WTC11 (cell line): ENCODE measurements around the gene MEX3D. TPM values are rescaled to one million over a fixed set of nuclear protein-coding genes. Genes with fewer than 3 reads are reported as not detected.

Experiments used
- ATAC-seq: fragments of 200-7000 bp; cut with Tn5 transposase; 2 replicates; pipeline ENCODE4 v1.10.0; 2021; ENCODE audit warnings: mild to moderate bottlenecking, moderate library complexity
- CTCF ChIA-PET: fragments of 300-600 bp; sonication (Branson Sonifier 250); formaldehyde crosslinking; loops from one replicate; lab custom pipeline; 2021; ENCODE audit warnings: antibody characterized with exemption; lab: Charles Lee
- POLR2A ChIA-PET: fragments of 350-600 bp; sonication (Branson Sonifier 250); formaldehyde crosslinking; loops from one replicate; lab custom pipeline; 2021; ENCODE audit warnings: antibody characterized with exemption; lab: Charles Lee
- DNase-seq: peaks from one replicate; pipeline ENCODE4 v3.0.0; 2021; ENCODE audit warnings: low spot score
- H3K27ac Mint-ChIP-seq: 2 replicates; pipeline ENCODE4 v1.8.0; 2021; ENCODE audit warnings: mixed read lengths
- H3K27me3 Mint-ChIP-seq: 2 replicates; pipeline ENCODE4 v1.8.0; 2021; ENCODE audit warnings: low read depth, mild to moderate bottlenecking, moderate library complexity, mixed read lengths
- H3K36me3 Mint-ChIP-seq: 2 replicates; pipeline ENCODE4 v1.8.0; 2021; ENCODE audit warnings: mixed read lengths
- H3K4me1 Mint-ChIP-seq: 2 replicates; pipeline ENCODE4 v1.8.0; 2022; ENCODE audit warnings: mixed read lengths
- H3K4me3 Mint-ChIP-seq: 2 replicates; pipeline ENCODE4 v1.8.0; 2021; ENCODE audit warnings: mild to moderate bottlenecking, moderate library complexity, mixed read lengths
- H3K9me3 Mint-ChIP-seq: 2 replicates; pipeline ENCODE4 v1.8.0; 2021; ENCODE audit warnings: mixed read lengths
- ETV6 ChIP-seq: sonication (generic); formaldehyde crosslinking; IDR thresholded peaks from 2 replicates; pipeline ENCODE4 v1.8.1; 2022; ENCODE audit warnings: mild to moderate bottlenecking, missing genetic modification reagents
- FOXJ3 ChIP-seq: sonication (generic); formaldehyde crosslinking; IDR thresholded peaks from 2 replicates; pipeline ENCODE4 v1.9.0; 2021; ENCODE audit warnings: missing genetic modification reagents, mild to moderate bottlenecking, borderline replicate concordance
- GABPB1 ChIP-seq: sonication (generic); formaldehyde crosslinking; IDR thresholded peaks from 2 replicates; pipeline ENCODE4 v1.8.1; 2023; ENCODE audit warnings: mild to moderate bottlenecking, missing genetic modification reagents
- GRHL2 ChIP-seq: fragments of 250-450 bp; sonication (Bioruptor Pico); IDR thresholded peaks from 2 replicates; pipeline ENCODE4 v1.8.0; 2022; ENCODE audit warnings: mild to moderate bottlenecking, moderate library complexity; ENCODE audit not compliant: insufficient replicate concordance, severe bottlenecking
- GTF2I ChIP-seq: fragments of 250-450 bp; sonication (Bioruptor Pico); conservative IDR thresholded peaks from 2 replicates; pipeline ENCODE4 v1.4.0; 2021; ENCODE audit warnings: mild to moderate bottlenecking
- JAZF1 ChIP-seq: fragments of 250-450 bp; sonication (Bioruptor Pico); IDR thresholded peaks from 2 replicates; pipeline ENCODE4 v1.9.0; 2021; ENCODE audit warnings: moderate library complexity, mild to moderate bottlenecking, inconsistent platforms
- JUN ChIP-seq: sonication (generic); formaldehyde crosslinking; IDR thresholded peaks from 2 replicates; pipeline ENCODE4 v1.8.0; 2023; ENCODE audit warnings: mild to moderate bottlenecking, missing genetic modification reagents
- RELA ChIP-seq: sonication (generic); formaldehyde crosslinking; IDR thresholded peaks from 2 replicates; pipeline ENCODE4 v1.8.1; 2022; ENCODE audit warnings: missing genetic modification reagents, mild to moderate bottlenecking, borderline replicate concordance
- SMAD3 ChIP-seq: sonication (generic); formaldehyde crosslinking; IDR thresholded peaks from 2 replicates; pipeline ENCODE4 v1.8.0; 2022; ENCODE audit warnings: missing genetic modification reagents, mild to moderate bottlenecking, borderline replicate concordance
- TEAD1 ChIP-seq: sonication (generic); formaldehyde crosslinking; IDR thresholded peaks from 2 replicates; pipeline ENCODE4 v1.8.0; 2022; ENCODE audit warnings: mild to moderate bottlenecking, missing genetic modification reagents
- TEAD4 ChIP-seq: sonication (generic); formaldehyde crosslinking; IDR thresholded peaks from 2 replicates; pipeline ENCODE4 v1.8.0; 2022; ENCODE audit warnings: mild to moderate bottlenecking, missing genetic modification reagents
- ZNF671 ChIP-seq: fragments of 250-450 bp; sonication (Bioruptor Pico); IDR thresholded peaks from 2 replicates; pipeline ENCODE4 v1.8.0; 2021; ENCODE audit warnings: mild to moderate bottlenecking
- total RNA-seq: library from RNA; stranded (reverse); gene quantifications from 3 replicates; pipeline ENCODE4 v1.2.3, GENCODE V29; 2021
- TF ChIP-seq, protein P1 (sequence below): fragments of 250-450 bp; sonication (Bioruptor Pico); IDR thresholded peaks from 2 replicates; pipeline ENCODE4 v1.9.0; 2021; ENCODE audit warnings: mild to moderate bottlenecking
- TF ChIP-seq, protein P2 (sequence below): sonication (generic); formaldehyde crosslinking; IDR thresholded peaks from 2 replicates; pipeline ENCODE4 v1.8.1; 2022; ENCODE audit warnings: mild to moderate bottlenecking, missing genetic modification reagents, moderate library complexity, borderline replicate concordance
- TF ChIP-seq, protein P3 (sequence below): fragments of 250-450 bp; sonication (Bioruptor Pico); IDR thresholded peaks from 2 replicates; pipeline ENCODE4 v1.9.0; 2021; ENCODE audit warnings: mild to moderate bottlenecking, borderline replicate concordance
- TF ChIP-seq, protein P4 (sequence below): sonication (generic); formaldehyde crosslinking; IDR thresholded peaks from 2 replicates; pipeline ENCODE4 v1.8.1; 2023; ENCODE audit warnings: mild to moderate bottlenecking, moderate library complexity, missing genetic modification reagents
- TF ChIP-seq, protein P5 (sequence below): sonication (generic); formaldehyde crosslinking; IDR thresholded peaks from 2 replicates; pipeline ENCODE4 v1.8.1; 2023; ENCODE audit warnings: mild to moderate bottlenecking, missing genetic modification reagents
- TF ChIP-seq, protein P6 (sequence below): sonication (generic); formaldehyde crosslinking; IDR thresholded peaks from 2 replicates; pipeline ENCODE4 v1.8.0; 2023; ENCODE audit warnings: mild to moderate bottlenecking, missing genetic modification reagents

The MEX3D gene
- total RNA-seq, 1 experiment from 2014 or later: 69.5 TPM

DNA sequence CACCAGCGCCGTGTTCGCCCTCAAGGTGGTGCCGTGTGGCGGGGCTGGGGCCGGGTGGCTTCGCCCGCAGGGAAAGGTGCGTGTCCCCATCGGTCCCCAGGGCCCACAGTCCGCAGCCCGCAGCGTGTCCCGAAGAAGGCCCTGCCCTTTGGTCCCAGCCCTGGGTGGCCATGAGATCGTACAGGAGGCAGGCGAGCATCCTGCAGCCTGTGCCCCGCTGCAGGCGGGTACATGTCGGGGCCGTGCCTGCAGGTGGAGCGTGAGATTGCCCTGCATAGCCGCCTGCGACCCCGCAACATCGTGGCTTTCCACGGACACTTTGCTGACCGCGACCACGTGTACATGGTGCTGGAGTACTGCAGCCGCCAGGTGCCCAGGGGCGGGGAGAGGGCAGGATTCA, 42.8 kb downstream of the MEX3D start (continued):
- TF ChIP-seq, protein P1, sequence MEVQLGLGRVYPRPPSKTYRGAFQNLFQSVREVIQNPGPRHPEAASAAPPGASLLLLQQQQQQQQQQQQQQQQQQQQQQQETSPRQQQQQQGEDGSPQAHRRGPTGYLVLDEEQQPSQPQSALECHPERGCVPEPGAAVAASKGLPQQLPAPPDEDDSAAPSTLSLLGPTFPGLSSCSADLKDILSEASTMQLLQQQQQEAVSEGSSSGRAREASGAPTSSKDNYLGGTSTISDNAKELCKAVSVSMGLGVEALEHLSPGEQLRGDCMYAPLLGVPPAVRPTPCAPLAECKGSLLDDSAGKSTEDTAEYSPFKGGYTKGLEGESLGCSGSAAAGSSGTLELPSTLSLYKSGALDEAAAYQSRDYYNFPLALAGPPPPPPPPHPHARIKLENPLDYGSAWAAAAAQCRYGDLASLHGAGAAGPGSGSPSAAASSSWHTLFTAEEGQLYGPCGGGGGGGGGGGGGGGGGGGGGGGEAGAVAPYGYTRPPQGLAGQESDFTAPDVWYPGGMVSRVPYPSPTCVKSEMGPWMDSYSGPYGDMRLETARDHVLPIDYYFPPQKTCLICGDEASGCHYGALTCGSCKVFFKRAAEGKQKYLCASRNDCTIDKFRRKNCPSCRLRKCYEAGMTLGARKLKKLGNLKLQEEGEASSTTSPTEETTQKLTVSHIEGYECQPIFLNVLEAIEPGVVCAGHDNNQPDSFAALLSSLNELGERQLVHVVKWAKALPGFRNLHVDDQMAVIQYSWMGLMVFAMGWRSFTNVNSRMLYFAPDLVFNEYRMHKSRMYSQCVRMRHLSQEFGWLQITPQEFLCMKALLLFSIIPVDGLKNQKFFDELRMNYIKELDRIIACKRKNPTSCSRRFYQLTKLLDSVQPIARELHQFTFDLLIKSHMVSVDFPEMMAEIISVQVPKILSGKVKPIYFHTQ (CRISPR knock-in tag): no peak
- TF ChIP-seq ETV6 (CRISPR knock-in tag) (no peak), JAZF1 (no peak)

DNA sequence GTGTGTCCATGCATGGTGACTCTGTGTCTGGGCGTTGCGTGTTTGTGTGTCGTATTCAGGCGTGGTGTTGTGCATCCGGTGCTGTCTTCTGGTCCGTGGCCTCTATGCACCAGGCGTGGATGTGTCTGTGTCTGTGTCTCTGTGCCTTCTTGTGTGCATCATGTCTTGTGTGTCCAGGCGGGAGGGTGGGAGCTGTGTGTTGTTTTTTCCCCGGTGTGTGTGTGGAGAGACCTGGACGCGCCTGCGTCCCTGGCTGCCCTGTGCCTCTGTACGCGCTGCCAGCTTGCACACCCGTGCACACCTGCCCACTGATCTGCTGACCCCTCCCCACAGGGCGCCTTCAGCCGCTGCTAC, 43.2 kb downstream of the MEX3D start:
- TF ChIP-seq, protein P2, sequence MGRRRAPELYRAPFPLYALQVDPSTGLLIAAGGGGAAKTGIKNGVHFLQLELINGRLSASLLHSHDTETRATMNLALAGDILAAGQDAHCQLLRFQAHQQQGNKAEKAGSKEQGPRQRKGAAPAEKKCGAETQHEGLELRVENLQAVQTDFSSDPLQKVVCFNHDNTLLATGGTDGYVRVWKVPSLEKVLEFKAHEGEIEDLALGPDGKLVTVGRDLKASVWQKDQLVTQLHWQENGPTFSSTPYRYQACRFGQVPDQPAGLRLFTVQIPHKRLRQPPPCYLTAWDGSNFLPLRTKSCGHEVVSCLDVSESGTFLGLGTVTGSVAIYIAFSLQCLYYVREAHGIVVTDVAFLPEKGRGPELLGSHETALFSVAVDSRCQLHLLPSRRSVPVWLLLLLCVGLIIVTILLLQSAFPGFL: no peak
- TF ChIP-seq GRHL2 (CRISPR knock-in tag) (no peak), SMAD3 (CRISPR knock-in tag) (no peak), ETV6 (CRISPR knock-in tag) (no peak), GABPB1 (CRISPR knock-in tag) (no peak), ZNF671 (no peak), GTF2I (CRISPR knock-in tag) (no peak)
- TF ChIP-seq, protein P3, sequence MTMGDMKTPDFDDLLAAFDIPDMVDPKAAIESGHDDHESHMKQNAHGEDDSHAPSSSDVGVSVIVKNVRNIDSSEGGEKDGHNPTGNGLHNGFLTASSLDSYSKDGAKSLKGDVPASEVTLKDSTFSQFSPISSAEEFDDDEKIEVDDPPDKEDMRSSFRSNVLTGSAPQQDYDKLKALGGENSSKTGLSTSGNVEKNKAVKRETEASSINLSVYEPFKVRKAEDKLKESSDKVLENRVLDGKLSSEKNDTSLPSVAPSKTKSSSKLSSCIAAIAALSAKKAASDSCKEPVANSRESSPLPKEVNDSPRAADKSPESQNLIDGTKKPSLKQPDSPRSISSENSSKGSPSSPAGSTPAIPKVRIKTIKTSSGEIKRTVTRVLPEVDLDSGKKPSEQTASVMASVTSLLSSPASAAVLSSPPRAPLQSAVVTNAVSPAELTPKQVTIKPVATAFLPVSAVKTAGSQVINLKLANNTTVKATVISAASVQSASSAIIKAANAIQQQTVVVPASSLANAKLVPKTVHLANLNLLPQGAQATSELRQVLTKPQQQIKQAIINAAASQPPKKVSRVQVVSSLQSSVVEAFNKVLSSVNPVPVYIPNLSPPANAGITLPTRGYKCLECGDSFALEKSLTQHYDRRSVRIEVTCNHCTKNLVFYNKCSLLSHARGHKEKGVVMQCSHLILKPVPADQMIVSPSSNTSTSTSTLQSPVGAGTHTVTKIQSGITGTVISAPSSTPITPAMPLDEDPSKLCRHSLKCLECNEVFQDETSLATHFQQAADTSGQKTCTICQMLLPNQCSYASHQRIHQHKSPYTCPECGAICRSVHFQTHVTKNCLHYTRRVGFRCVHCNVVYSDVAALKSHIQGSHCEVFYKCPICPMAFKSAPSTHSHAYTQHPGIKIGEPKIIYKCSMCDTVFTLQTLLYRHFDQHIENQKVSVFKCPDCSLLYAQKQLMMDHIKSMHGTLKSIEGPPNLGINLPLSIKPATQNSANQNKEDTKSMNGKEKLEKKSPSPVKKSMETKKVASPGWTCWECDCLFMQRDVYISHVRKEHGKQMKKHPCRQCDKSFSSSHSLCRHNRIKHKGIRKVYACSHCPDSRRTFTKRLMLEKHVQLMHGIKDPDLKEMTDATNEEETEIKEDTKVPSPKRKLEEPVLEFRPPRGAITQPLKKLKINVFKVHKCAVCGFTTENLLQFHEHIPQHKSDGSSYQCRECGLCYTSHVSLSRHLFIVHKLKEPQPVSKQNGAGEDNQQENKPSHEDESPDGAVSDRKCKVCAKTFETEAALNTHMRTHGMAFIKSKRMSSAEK: no peak
- TF ChIP-seq, protein P4, sequence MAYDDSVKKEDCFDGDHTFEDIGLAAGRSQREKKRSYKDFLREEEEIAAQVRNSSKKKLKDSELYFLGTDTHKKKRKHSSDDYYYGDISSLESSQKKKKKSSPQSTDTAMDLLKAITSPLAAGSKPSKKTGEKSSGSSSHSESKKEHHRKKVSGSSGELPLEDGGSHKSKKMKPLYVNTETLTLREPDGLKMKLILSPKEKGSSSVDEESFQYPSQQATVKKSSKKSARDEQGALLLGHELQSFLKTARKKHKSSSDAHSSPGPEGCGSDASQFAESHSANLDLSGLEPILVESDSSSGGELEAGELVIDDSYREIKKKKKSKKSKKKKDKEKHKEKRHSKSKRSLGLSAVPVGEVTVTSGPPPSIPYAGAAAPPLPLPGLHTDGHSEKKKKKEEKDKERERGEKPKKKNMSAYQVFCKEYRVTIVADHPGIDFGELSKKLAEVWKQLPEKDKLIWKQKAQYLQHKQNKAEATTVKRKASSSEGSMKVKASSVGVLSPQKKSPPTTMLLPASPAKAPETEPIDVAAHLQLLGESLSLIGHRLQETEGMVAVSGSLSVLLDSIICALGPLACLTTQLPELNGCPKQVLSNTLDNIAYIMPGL (CRISPR knock-in tag): no peak
- TF ChIP-seq, all 79 proteins: peak for 0
- ATAC-seq: no peak
- H3K4me3 Mint-ChIP-seq: peak overlapping the region; percentile 68

DNA sequence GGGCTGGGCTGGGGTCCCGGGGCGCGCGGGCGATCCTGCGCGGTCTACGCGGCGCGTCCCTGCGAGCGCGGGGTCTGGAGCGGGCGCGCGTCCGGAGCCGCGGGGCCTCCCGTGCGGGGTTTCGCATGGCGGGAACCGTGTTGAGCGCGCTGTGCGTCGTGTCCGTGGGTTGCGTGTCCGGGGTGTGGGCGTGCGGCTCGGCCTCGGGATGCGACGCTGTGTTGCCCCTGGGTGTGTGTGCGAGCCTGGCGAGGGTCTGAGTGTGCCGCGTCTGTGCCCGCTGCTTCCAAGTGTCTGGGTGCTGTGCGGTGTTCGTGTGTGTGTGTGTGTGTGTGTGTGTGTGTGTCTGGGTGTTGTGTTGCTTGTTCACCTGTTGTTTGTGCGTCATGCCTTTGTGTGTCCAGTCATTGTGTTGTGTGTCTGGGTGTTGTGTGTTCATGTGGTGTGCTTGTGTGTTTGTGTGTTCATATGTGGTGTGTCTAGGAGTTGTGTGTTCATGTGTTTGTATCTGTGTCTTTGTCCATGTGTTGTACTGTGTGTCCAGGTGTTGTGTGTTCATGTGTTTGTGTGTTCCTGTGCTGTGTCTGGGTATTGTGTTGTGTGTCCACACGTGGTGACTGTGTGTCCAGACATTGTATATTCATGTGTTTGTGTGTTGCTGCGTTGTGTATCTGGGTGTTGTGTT, 43.7 kb downstream of the MEX3D start:
- Mint-ChIP-seq H3K9me3 (no peaks in the 10 kb centered on the region), H3K36me3 (no peaks in the 10 kb centered on the region), H3K4me3 (peak overlapping the region; percentile 68), H3K27me3 (peaks cover 48% of the 10 kb centered on the region), H3K4me1 (peaks cover 5% of the 10 kb centered on the region), H3K27ac (no peak overlapping the region)
- CTCF ChIA-PET: interaction anchor here (0.6 to 1.4 kb wide), 4 partner anchors 10 to 66 kb away, joined by 3 to 7 read pairs (median 4); no protein-coding TSS in a partner anchor
- POLR2A ChIA-PET: no interaction called here
- peak; percentile 29 for ATAC-seq
- DNase-seq: no peak
- TF ChIP-seq, protein P5, sequence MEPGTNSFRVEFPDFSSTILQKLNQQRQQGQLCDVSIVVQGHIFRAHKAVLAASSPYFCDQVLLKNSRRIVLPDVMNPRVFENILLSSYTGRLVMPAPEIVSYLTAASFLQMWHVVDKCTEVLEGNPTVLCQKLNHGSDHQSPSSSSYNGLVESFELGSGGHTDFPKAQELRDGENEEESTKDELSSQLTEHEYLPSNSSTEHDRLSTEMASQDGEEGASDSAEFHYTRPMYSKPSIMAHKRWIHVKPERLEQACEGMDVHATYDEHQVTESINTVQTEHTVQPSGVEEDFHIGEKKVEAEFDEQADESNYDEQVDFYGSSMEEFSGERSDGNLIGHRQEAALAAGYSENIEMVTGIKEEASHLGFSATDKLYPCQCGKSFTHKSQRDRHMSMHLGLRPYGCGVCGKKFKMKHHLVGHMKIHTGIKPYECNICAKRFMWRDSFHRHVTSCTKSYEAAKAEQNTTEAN (CRISPR knock-in tag): no peak
- TF ChIP-seq, protein P6, sequence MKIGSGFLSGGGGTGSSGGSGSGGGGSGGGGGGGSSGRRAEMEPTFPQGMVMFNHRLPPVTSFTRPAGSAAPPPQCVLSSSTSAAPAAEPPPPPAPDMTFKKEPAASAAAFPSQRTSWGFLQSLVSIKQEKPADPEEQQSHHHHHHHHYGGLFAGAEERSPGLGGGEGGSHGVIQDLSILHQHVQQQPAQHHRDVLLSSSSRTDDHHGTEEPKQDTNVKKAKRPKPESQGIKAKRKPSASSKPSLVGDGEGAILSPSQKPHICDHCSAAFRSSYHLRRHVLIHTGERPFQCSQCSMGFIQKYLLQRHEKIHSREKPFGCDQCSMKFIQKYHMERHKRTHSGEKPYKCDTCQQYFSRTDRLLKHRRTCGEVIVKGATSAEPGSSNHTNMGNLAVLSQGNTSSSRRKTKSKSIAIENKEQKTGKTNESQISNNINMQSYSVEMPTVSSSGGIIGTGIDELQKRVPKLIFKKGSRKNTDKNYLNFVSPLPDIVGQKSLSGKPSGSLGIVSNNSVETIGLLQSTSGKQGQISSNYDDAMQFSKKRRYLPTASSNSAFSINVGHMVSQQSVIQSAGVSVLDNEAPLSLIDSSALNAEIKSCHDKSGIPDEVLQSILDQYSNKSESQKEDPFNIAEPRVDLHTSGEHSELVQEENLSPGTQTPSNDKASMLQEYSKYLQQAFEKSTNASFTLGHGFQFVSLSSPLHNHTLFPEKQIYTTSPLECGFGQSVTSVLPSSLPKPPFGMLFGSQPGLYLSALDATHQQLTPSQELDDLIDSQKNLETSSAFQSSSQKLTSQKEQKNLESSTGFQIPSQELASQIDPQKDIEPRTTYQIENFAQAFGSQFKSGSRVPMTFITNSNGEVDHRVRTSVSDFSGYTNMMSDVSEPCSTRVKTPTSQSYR: no peak
- TF ChIP-seq TEAD1 (0 out of 2 replicates have a peak, but pooled peaks have one; percentile 28), TEAD4 (CRISPR knock-in tag) (0 out of 2 replicates have a peak, but pooled peaks have one; percentile 58), FOXJ3 (CRISPR knock-in tag) (no peak), RELA (CRISPR knock-in tag) (no peak), JUN (CRISPR knock-in tag) (0 out of 2 replicates have a peak, but pooled peaks have one; percentile 48)

More for the DNA sequence above, 43.2 kb downstream of the MEX3D start:
- Mint-ChIP-seq H3K36me3 (no peaks in the 10 kb centered on the region), H3K27me3 (peaks cover 48% of the 10 kb centered on the region), H3K27ac (no peak overlapping the region), H3K9me3 (no peaks in the 10 kb centered on the region), H3K4me1 (peaks cover 5% of the 10 kb centered on the region)
- CTCF ChIA-PET: no interaction called here
- no peak for DNase-seq
- POLR2A ChIA-PET: no interaction called here
